ENCODE data around the gene NAAA. TPM values are rescaled to one million over a fixed set of nuclear protein-coding genes. Genes with fewer than 3 reads are reported as not detected.

Gene NAAA
- total and polyA plus RNA-seq, 2 of the 4 experiments (the other 2 are of a cell fraction) = 17.6 to 26.4 TPM

- ChIA-PET CTCF (interaction anchor here (1.1 kb wide), 1 partner anchor 28 kb away, joined by 4 read pairs; no protein-coding TSS in a partner anchor), POLR2A (ENCODE audit: unreplicated experiment) (no interaction called here)
- H3K9me1 ChIP-seq (ENCODE audit: insufficient read depth, low read length) = no peaks in the 10 kb centered on the region
- TF ChIP-seq MXI1 (IDR thresholded peaks at IDR 0.05; ENCODE audit: borderline replicate concordance, low read depth, low read length) = no peak
- no peak for TF ChIP-seq ELK1 (IDR thresholded peaks at IDR 0.05; ENCODE audit: borderline replicate concordance, low read depth, low read length)
- no peak for TF ChIP-seq MAFK (IDR thresholded peaks at IDR 0.05; ENCODE audit: low read depth, low read length)
- TF ChIP-seq POLR2A (IDR thresholded peaks at IDR 0.05; ENCODE audit: low read depth, low read length) = no peak
- TF ChIP-seq SMC3 (IDR thresholded peaks at IDR 0.05; ENCODE audit: low read depth, low read length) = no peak
- TF ChIP-seq RAD21 (IDR thresholded peaks at IDR 0.05; ENCODE audit: low read length) = no peak
- no peak for TF ChIP-seq BHLHE40 (IDR thresholded peaks at IDR 0.05; ENCODE audit: low read depth, low read length)
- no peak for TF ChIP-seq FOS (IDR thresholded peaks at IDR 0.05; ENCODE audit: low read depth, low read length)
- TF ChIP-seq CEBPB (IDR thresholded peaks at IDR 0.05; ENCODE audit: low read depth, low read length) = no peak
- no peak for TF ChIP-seq RFX5 (IDR thresholded peaks at IDR 0.05; ENCODE audit: low read depth, low read length)
- no peak for TF ChIP-seq MAZ (IDR thresholded peaks at IDR 0.05; ENCODE audit: borderline replicate concordance, low read depth, low read length)
- no peak for TF ChIP-seq CTCF (conservative IDR thresholded peaks at IDR 0.05; ENCODE audit: low read depth, low read length)
- no peak for TF ChIP-seq CHD1 (IDR thresholded peaks at IDR 0.05; ENCODE audit: low read depth, low read length)
- H2BK5ac ChIP-seq (ENCODE audit: low read depth, low read length, poor library complexity, severe bottlenecking) = no peak overlapping the region
- ATAC-seq (ENCODE audit: low read depth) (no peak), DNase-seq (no peak)
- no peak overlapping the region for H2BK120ac ChIP-seq (ENCODE audit: low read depth, low read length)
- H3K18ac ChIP-seq (ENCODE audit: low read depth, low read length) = no peak overlapping the region
- no peak overlapping the region for H2AK5ac ChIP-seq (ENCODE audit: low read depth, low read length)
- in situ Hi-C loops (cut with MboI; ENCODE audit: low sequenced_read_pairs) = no loop called here
- H4K5ac ChIP-seq (ENCODE audit: low read depth, low read length) = no peak overlapping the region
- H2AFZ ChIP-seq (replicated peaks; ENCODE audit: low read length, poor library complexity) = no peak overlapping the region
- no peak overlapping the region for H3K23ac ChIP-seq (ENCODE audit: low read depth, low read length)
- H2AK9ac ChIP-seq (replicated peaks; ENCODE audit: low read depth, low read length, poor library complexity) = no peak overlapping the region
- no peaks in the 10 kb centered on the region for H3K9me3 ChIP-seq (ENCODE audit: control insufficient read depth, insufficient read depth, low read length)
- dilution Hi-C loops (cut with HindIII; ENCODE audit: low sequenced_read_pairs, unreplicated experiment) = no loop called here
- no peak overlapping the region for H2BK15ac ChIP-seq (ENCODE audit: low read depth, low read length)
- no peak overlapping the region for H2BK20ac ChIP-seq (ENCODE audit: low read depth, low read length)
- no peak overlapping the region for H3K4me3 ChIP-seq (ENCODE audit: insufficient read depth, low read depth, low read length)
- intact Hi-C loops (cut with micrococcal nuclease) = no loop called here
- H3K14ac ChIP-seq (replicated peaks; ENCODE audit: low read depth, low read length) = no peak overlapping the region
- no peak overlapping the region for H4K91ac ChIP-seq (ENCODE audit: insufficient read depth, low read depth, low read length)
- BruUV-seq (replicated peaks) = no TSS peak
- 85% methylated on average over 4 of the region's 18 CpGs; no CpG with 5 or more reads in 1 of the 2 experiments for WGBS, 2 experiments (ENCODE audit: extremely low coverage in 2 of 2, insufficient read length in 1 of 2)
- no peak overlapping the region for H3K56ac ChIP-seq (ENCODE audit: extremely low read depth, insufficient read depth, low read length)
- no peak overlapping the region for H3K4ac ChIP-seq (ENCODE audit: low read depth, low read length)
- no peak overlapping the region for H3K4me2 ChIP-seq (ENCODE audit: low read depth, low read length)
- H3K27ac ChIP-seq (ENCODE audit: insufficient read depth, low read length) = no peak overlapping the region
- no peak overlapping the region for H4K8ac ChIP-seq (ENCODE audit: low read depth in 2 of 2, low read length in 2 of 2)
- H3K79me1 ChIP-seq (ENCODE audit: low read depth in 1 of 2, low read length in 2 of 2) = no peaks in the 10 kb centered on the region
- H3K9ac ChIP-seq (ENCODE audit: low read depth, low read length) = no peak overlapping the region
- peaks cover 27% of the 10 kb centered on the region for H3K27me3 ChIP-seq (ENCODE audit: control insufficient read depth, insufficient read depth, low read length)
- H3K4me1 ChIP-seq (ENCODE audit: control insufficient read depth, insufficient read depth, low read length) = no peaks in the 10 kb centered on the region
- no peaks in the 10 kb centered on the region for H3K36me3 ChIP-seq (ENCODE audit: control insufficient read depth, insufficient read depth, low read length)
- no peaks in the 10 kb centered on the region for H4K20me1 ChIP-seq (ENCODE audit: insufficient read depth, low read length)
Observed at GRCh38 chr4:75876218-75876617, 64.6 kb downstream of the NAAA start.

Measured in IMR-90 (cell line).